Neural progenitor cell (in vitro differentiated cells): Measurements from ENCODE around the gene FUNDC2.

Source experiments
- EZH2 ChIP-seq: fragments of 200-600 bp; sonication (generic); IDR thresholded peaks from 2 replicates; pipeline ENCODE4 v1.6.1; 2017; ENCODE audit warnings: antibody characterized with exemption, mild to moderate bottlenecking, moderate library complexity
- EZH2phosphoT487 ChIP-seq: fragments of 200-600 bp; sonication (generic); IDR thresholded peaks from 2 replicates; pipeline ENCODE4 v1.6.1; 2017; ENCODE audit warnings: antibody characterized with exemption
- TF ChIP-seq, protein P1 (sequence below): fragments of 200-600 bp; sonication (generic); IDR thresholded peaks from 2 replicates; pipeline ENCODE4 v1.5.1; 2017; ENCODE audit warnings: antibody characterized with exemption, mild to moderate bottlenecking

- TF ChIP-seq EZH2 (no peak), EZH2phosphoT487 (no peak)
- TF ChIP-seq, protein P1, sequence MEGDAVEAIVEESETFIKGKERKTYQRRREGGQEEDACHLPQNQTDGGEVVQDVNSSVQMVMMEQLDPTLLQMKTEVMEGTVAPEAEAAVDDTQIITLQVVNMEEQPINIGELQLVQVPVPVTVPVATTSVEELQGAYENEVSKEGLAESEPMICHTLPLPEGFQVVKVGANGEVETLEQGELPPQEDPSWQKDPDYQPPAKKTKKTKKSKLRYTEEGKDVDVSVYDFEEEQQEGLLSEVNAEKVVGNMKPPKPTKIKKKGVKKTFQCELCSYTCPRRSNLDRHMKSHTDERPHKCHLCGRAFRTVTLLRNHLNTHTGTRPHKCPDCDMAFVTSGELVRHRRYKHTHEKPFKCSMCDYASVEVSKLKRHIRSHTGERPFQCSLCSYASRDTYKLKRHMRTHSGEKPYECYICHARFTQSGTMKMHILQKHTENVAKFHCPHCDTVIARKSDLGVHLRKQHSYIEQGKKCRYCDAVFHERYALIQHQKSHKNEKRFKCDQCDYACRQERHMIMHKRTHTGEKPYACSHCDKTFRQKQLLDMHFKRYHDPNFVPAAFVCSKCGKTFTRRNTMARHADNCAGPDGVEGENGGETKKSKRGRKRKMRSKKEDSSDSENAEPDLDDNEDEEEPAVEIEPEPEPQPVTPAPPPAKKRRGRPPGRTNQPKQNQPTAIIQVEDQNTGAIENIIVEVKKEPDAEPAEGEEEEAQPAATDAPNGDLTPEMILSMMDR: no peak
Measured at GRCh38 chrX:155005190-155005589, 21.5 kb upstream of the FUNDC2 start.
